Breast epithelium (tissue), 3 donors: ENCODE results near the gene GALNT2.

ENCODE experiments used
- POLR2A ChIP-seq: fragments of 450-650 bp; IDR thresholded peaks from one replicate; pipeline ENCODE4 v1.6.1; 2016; ENCODE audit warnings: antibody characterized with exemption, mild to moderate bottlenecking, moderate library complexity
- POLR2AphosphoS5 ChIP-seq, 3 donors: sonication (generic); formaldehyde crosslinking; IDR thresholded peaks; one replicate each; pipeline ENCODE4 v1.6.1; 2017; ENCODE audit warnings: antibody characterized with exemption in 3 of 3
- TF ChIP-seq, protein P1 (sequence below), 3 donors: fragments of 450-650 bp; IDR thresholded peaks; one replicate each; pipeline ENCODE4 v1.5.1; 2016 to 2017; ENCODE audit warnings: antibody characterized with exemption in 3 of 3, mild to moderate bottlenecking in 3 of 3, moderate library complexity in 3 of 3

DNA sequence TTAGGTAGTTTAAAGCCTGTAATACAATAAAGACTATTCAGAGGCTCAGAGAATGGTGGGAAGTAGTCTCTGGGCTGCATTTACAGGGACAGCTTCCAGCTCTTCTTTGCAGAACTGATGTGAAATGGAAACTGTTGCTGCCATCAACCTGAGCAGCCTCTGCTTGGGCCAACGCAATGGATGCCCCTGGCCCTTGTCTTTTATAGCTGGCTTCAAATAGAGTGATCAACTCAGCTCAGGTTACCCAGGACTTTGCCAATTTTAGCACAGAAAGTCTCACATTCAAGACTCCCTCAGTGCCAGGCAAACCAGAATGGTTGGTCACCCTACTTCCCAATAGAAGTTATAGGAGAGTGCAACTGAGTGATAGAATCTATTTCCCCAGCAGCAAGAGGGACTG, 18.1 kb upstream of the GALNT2 start:
- TF ChIP-seq, protein P1, sequence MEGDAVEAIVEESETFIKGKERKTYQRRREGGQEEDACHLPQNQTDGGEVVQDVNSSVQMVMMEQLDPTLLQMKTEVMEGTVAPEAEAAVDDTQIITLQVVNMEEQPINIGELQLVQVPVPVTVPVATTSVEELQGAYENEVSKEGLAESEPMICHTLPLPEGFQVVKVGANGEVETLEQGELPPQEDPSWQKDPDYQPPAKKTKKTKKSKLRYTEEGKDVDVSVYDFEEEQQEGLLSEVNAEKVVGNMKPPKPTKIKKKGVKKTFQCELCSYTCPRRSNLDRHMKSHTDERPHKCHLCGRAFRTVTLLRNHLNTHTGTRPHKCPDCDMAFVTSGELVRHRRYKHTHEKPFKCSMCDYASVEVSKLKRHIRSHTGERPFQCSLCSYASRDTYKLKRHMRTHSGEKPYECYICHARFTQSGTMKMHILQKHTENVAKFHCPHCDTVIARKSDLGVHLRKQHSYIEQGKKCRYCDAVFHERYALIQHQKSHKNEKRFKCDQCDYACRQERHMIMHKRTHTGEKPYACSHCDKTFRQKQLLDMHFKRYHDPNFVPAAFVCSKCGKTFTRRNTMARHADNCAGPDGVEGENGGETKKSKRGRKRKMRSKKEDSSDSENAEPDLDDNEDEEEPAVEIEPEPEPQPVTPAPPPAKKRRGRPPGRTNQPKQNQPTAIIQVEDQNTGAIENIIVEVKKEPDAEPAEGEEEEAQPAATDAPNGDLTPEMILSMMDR (IDR thresholded peaks at IDR 0.05), result no peak
- TF ChIP-seq POLR2AphosphoS5 (IDR thresholded peaks at IDR 0.05) (no peak), POLR2A (no peak)
